HCT116 (cell line): ENCODE results near the gene TRPM3. TPM values are rescaled to one million over a fixed set of nuclear protein-coding genes. Genes with fewer than 3 reads are reported as not detected.

Experiments used
- ATAC-seq: fragments of 200-7000 bp; cut with Tn5 transposase; 2 replicates; pipeline ENCODE4 v1.9.1; 2020; ENCODE audit warnings: mild to moderate bottlenecking, moderate library complexity
- BruUV-seq: library from RNA; stranded (reverse); fragments of 400-500 nt; replicated peaks from 2 replicates; lab custom pipeline; 2021; lab: Mats Ljungman, UMichigan
- CTCF ChIA-PET: fragments of 300-600 bp; sonication (Branson Sonifier 250); formaldehyde crosslinking; loops from one replicate; lab custom pipeline; 2021; ENCODE audit warnings: antibody characterized with exemption; lab: Charles Lee
- POLR2A ChIA-PET: fragments of 300-600, 350-600 bp; sonication (Branson Sonifier 250); formaldehyde crosslinking; loops from one replicate; lab custom pipeline; 2021; ENCODE audit warnings: antibody characterized with exemption; lab: Charles Lee
- RAD21 ChIA-PET, 2 experiments: fragments of 300-600 bp; sonication (Branson Sonifier 250); formaldehyde crosslinking; loops; one replicate each; lab custom pipeline; 2023; ENCODE audit warnings: low total read pairs in 2 of 2; ENCODE audit not compliant: uncharacterized antibody in 2 of 2, unreplicated experiment in 2 of 2, low non-redundant PET in 1 of 2; lab: Charles Lee
- DNase-seq: peaks from one replicate; pipeline ENCODE4 v3.0.0-alpha.2; 2010; ENCODE audit warnings: low read depth, low spot score
- H2AFZ ChIP-seq: fragments of 200-600 bp; shearing (Covaris generic), sonication (generic); 2 replicates; pipeline ENCODE4 v1.6.1; 2017; ENCODE audit warnings: low read depth, mixed run types, mixed read lengths, antibody characterized with exemption, low read length; ENCODE audit not compliant: poor library complexity, severe bottlenecking
- H3K27ac ChIP-seq: 2 replicates; pipeline ENCODE4 v1.5.1; 2012; ENCODE audit warnings: low read depth, low read length
- H3K27me3 ChIP-seq: fragments of 200-600 bp; sonication (generic); 2 replicates; pipeline ENCODE4 v1.6.1; 2016; ENCODE audit warnings: mixed run types, low read length, mixed read lengths; ENCODE audit not compliant: insufficient read depth
- H3K36me3 ChIP-seq, 2 experiments: fragments of 200-500 bp in 1 of 2; fragments of 200-600 bp in 1 of 2; sonication (Bioruptor generic) in 1 of 2; sonication (generic) in 1 of 2; 2 replicates each; pipeline versions ENCODE4 v1.5.1 to v1.6.1; 2014 to 2016; ENCODE audit warnings: low read length in 2 of 2, inconsistent platforms in 1 of 2, mixed read lengths in 1 of 2, mixed run types in 1 of 2; ENCODE audit not compliant: insufficient read depth in 2 of 2, control insufficient read depth in 1 of 2
- H3K4me1 ChIP-seq, 2 experiments: fragments of 200-600 bp in 1 of 2; sonication (generic) in 1 of 2; 2 replicates each; pipeline versions ENCODE4 v1.5.1 to v1.6.1; 2012 to 2017; ENCODE audit warnings: low read length in 2 of 2, inconsistent platforms in 1 of 2, mild to moderate bottlenecking in 1 of 2, mixed read lengths in 1 of 2, mixed run types in 1 of 2, moderate library complexity in 1 of 2; ENCODE audit not compliant: insufficient read depth in 2 of 2, control insufficient read depth in 1 of 2
- H3K4me2 ChIP-seq: fragments of 200-600 bp; sonication (generic); 2 replicates; pipeline ENCODE4 v1.6.1; 2017; ENCODE audit warnings: mixed run types, low read length, mixed read lengths
- H3K4me3 ChIP-seq, 2 experiments: fragments of 200-600 bp in 1 of 2; sonication (generic) in 1 of 2; replicated peaks in 1 of 2; 2 replicates each; pipeline ENCODE4 v1.5.1; 2011 to 2016; ENCODE audit warnings: low read length in 2 of 2, control low read depth in 1 of 2, low read depth in 1 of 2, mild to moderate bottlenecking in 1 of 2, mixed read lengths in 1 of 2, mixed run types in 1 of 2
- H3K79me2 ChIP-seq: fragments of 200-600 bp; sonication (generic); 2 replicates; pipeline ENCODE4 v1.6.1; 2017; ENCODE audit warnings: mild to moderate bottlenecking, mixed run types, low read length, moderate library complexity, mixed read lengths; ENCODE audit not compliant: insufficient read depth
- H3K9ac ChIP-seq: fragments of 200-600 bp; sonication (generic); 2 replicates; pipeline ENCODE4 v1.6.1; 2016; ENCODE audit warnings: low read length, mixed read lengths
- H3K9me2 ChIP-seq: fragments of 200-600 bp; sonication (generic), shearing (Covaris generic); 2 replicates; pipeline ENCODE4 v1.6.1; 2017; ENCODE audit warnings: mixed run types, mild to moderate bottlenecking, moderate library complexity; ENCODE audit not compliant: insufficient read depth
- H3K9me3 ChIP-seq, 2 experiments: fragments of 200-500 bp in 1 of 2; fragments of 200-600 bp in 1 of 2; sonication (Bioruptor generic) in 1 of 2; sonication (generic) in 1 of 2; 2 replicates each; pipeline ENCODE4 v1.6.1; 2014 to 2017; ENCODE audit warnings: low read length in 2 of 2, mixed read lengths in 2 of 2, inconsistent platforms in 1 of 2, low read depth in 1 of 2, mild to moderate bottlenecking in 1 of 2, mixed run types in 1 of 2, moderate library complexity in 1 of 2; ENCODE audit not compliant: control insufficient read depth in 1 of 2, insufficient read depth in 1 of 2
- H4K20me1 ChIP-seq: fragments of 200-600 bp; sonication (generic), shearing (Covaris generic); 2 replicates; pipeline ENCODE4 v1.6.1; 2017; ENCODE audit warnings: mixed run types, mild to moderate bottlenecking, moderate library complexity; ENCODE audit not compliant: insufficient read depth
- CTCF ChIP-seq, 3 experiments: fragments of 200-600 bp in 1 of 3; sonication (generic) in 1 of 3; IDR thresholded peaks in 2 of 3; conservative IDR thresholded peaks in 1 of 3; 2 replicates each; pipeline ENCODE4 v1.5.1; 2012 to 2017; ENCODE audit warnings: low read depth in 2 of 3, low read length in 2 of 3, antibody characterized with exemption in 1 of 3, borderline replicate concordance in 1 of 3, control low read depth in 1 of 3, mild to moderate bottlenecking in 1 of 3, mixed read lengths in 1 of 3, mixed run types in 1 of 3, moderate library complexity in 1 of 3; ENCODE audit not compliant: insufficient read depth in 1 of 3
- EGR1 ChIP-seq: IDR thresholded peaks from 2 replicates; pipeline ENCODE4 v1.6.1; 2012; ENCODE audit warnings: low read depth
- ELF1 ChIP-seq: IDR thresholded peaks from 2 replicates; pipeline ENCODE4 v1.6.1; 2012; ENCODE audit warnings: low read depth, borderline replicate concordance
- FOSL1 ChIP-seq: IDR thresholded peaks from 2 replicates; pipeline ENCODE4 v1.6.1; 2012; ENCODE audit warnings: low read depth
- JUND ChIP-seq: IDR thresholded peaks from 2 replicates; pipeline ENCODE4 v1.6.1; 2012
- POLR2A ChIP-seq: IDR thresholded peaks from 2 replicates; pipeline ENCODE4 v1.7.0; 2011; ENCODE audit warnings: borderline replicate concordance; ENCODE audit not compliant: insufficient read depth, insufficient read length; ENCODE audit errors: extremely low read depth
- POLR2AphosphoS5 ChIP-seq: IDR thresholded peaks from 2 replicates; pipeline ENCODE4 v1.6.1; 2011; ENCODE audit warnings: mild to moderate bottlenecking, low read depth, low read length, moderate library complexity
- RAD21 ChIP-seq: IDR thresholded peaks from 2 replicates; pipeline ENCODE4 v1.6.1; 2012; ENCODE audit warnings: low read depth, mild to moderate bottlenecking
- REST ChIP-seq: IDR thresholded peaks from 2 replicates; pipeline ENCODE4 v1.6.1; 2012; ENCODE audit warnings: low read depth
- SP1 ChIP-seq: IDR thresholded peaks from 2 replicates; pipeline ENCODE4 v1.6.1; 2012; ENCODE audit warnings: low read depth
- SRF ChIP-seq: IDR thresholded peaks from 2 replicates; pipeline ENCODE4 v1.6.1; 2012; ENCODE audit warnings: low read depth
- TCF7L2 ChIP-seq: IDR thresholded peaks from 2 replicates; pipeline ENCODE4 v1.7.0; 2011; ENCODE audit warnings: borderline replicate concordance, inconsistent platforms; ENCODE audit not compliant: insufficient read depth, insufficient read length; ENCODE audit errors: extremely low read depth
- YY1 ChIP-seq: IDR thresholded peaks from 2 replicates; pipeline ENCODE4 v1.6.1; 2011; ENCODE audit warnings: low read length, low read depth, moderate library complexity, mild to moderate bottlenecking; ENCODE audit not compliant: insufficient replicate concordance; ENCODE audit errors: extremely low read depth
- ZFX ChIP-seq: fragments of 450-650 bp; IDR thresholded peaks from 2 replicates; pipeline ENCODE4 v1.6.1; 2017
- ZNF274 ChIP-seq: fragments of 200-500 bp; sonication (Bioruptor generic); IDR thresholded peaks from 2 replicates; pipeline ENCODE4 v1.6.1; 2014; ENCODE audit warnings: mild to moderate bottlenecking, low read depth, low read length, inconsistent platforms
- intact Hi-C: fragments of 100-400 bp; cut with micrococcal nuclease; formaldehyde crosslinking; loops from 2 replicates; pipeline ENCODE4 v1.10.0; 2022
- total RNA-seq: library from RNA; stranded (reverse); gene quantifications from one replicate; pipeline ENCODE4 v1.2.1, GENCODE V29; 2021; ENCODE audit not compliant: unreplicated experiment
- TF ChIP-seq, protein P1 (sequence below): IDR thresholded peaks from 2 replicates; pipeline ENCODE4 v1.6.1; 2012
- TF ChIP-seq, protein P2 (sequence below): IDR thresholded peaks from 2 replicates; pipeline ENCODE4 v1.6.1; 2012

Gene TRPM3
- total RNA-seq, 1 experiment from 2014 or later, result not detected

DNA sequence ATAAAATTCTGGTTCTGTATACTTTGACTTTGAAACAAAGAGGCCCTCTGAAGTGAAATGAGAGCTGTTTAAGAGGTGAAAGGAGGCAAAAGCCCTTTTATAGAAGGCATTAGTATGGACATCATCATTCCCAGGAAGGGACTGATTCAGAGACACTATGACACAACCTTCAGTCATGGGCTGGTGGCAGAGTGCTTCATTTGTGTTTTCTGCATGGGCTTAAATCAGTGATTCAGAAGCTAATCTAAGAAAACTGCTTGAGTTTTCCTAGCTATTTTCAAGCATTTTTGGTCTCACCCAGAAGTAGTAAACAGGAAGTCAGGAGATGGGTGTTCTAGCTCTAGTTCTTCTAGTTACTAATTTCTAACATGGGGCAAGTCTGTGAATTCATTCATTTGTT, 288.9 kb downstream of the TRPM3 start:
- ChIA-PET RAD21 (no interaction called here), POLR2A (no interaction called here)
- intact Hi-C loops, result no loop called here

More for the DNA sequence above, 288.9 kb downstream of the TRPM3 start:
- H3K27me3 ChIP-seq, result peaks cover 59% of the 10 kb centered on the region
- no peaks in the 10 kb centered on the region for H3K9me2 ChIP-seq
- no peak overlapping the region for H3K4me2 ChIP-seq
- CTCF ChIA-PET, result no interaction called here
- H3K4me3 ChIP-seq, result no peak overlapping the region
- H3K9me3 ChIP-seq, result no peaks in the 10 kb centered on the region
- no peaks in the 10 kb centered on the region for H3K36me3 ChIP-seq
- no peak overlapping the region for H2AFZ ChIP-seq
- no peaks in the 10 kb centered on the region for H3K79me2 ChIP-seq
- BruUV-seq, result no TSS peak
- DNase-seq (no peak), ATAC-seq (no peak)
- H4K20me1 ChIP-seq, result no peaks in the 10 kb centered on the region
- no peak overlapping the region for H3K9ac ChIP-seq
- no peak overlapping the region for H3K27ac ChIP-seq
- TF ChIP-seq POLR2A (no peak), FOSL1 (no peak), SP1 (no peak), RAD21 (no peak), ZFX (no peak), SRF (no peak), YY1 (no peak), ELF1 (no peak), EGR1 (no peak), POLR2AphosphoS5 (no peak), CTCF (IDR thresholded peaks at IDR 0.05 in 2 of 3, conservative IDR thresholded peaks at IDR 0.05 in 1 of 3; ENCODE audit: borderline replicate concordance in 1 of 3, insufficient read depth in 1 of 3, low read depth in 2 of 3, low read length in 2 of 3) (no peak), REST (no peak), JUND (no peak), TCF7L2 (no peak), ZNF274 (no peak)
- TF ChIP-seq, protein P1, sequence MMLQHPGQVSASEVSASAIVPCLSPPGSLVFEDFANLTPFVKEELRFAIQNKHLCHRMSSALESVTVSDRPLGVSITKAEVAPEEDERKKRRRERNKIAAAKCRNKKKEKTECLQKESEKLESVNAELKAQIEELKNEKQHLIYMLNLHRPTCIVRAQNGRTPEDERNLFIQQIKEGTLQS, result no peak
- TF ChIP-seq, protein P2, sequence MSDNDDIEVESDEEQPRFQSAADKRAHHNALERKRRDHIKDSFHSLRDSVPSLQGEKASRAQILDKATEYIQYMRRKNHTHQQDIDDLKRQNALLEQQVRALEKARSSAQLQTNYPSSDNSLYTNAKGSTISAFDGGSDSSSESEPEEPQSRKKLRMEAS, result no peak
- no peaks in the 10 kb centered on the region for H3K4me1 ChIP-seq
